Measurements from ENCODE around the gene AGBL2. TPM values are rescaled to one million over a fixed set of nuclear protein-coding genes. Genes with fewer than 3 reads are reported as not detected.
"Not testable (repeated sequence)": the region's sequence is repeated elsewhere in the genome, so short reads cannot be mapped to it uniquely, and the experiment has no call there.

AGBL2 gene
- total RNA-seq, 4 donors from 2014 or later: 0.29 to 0.89 TPM; not detected in 2

- no peaks in the 10 kb centered on the region for H3K4me1 ChIP-seq
- H3K27me3 ChIP-seq: no peaks in the 10 kb centered on the region
- TF ChIP-seq EP300 (IDR thresholded peaks at IDR 0.05): no peak
- TF ChIP-seq, protein P1, sequence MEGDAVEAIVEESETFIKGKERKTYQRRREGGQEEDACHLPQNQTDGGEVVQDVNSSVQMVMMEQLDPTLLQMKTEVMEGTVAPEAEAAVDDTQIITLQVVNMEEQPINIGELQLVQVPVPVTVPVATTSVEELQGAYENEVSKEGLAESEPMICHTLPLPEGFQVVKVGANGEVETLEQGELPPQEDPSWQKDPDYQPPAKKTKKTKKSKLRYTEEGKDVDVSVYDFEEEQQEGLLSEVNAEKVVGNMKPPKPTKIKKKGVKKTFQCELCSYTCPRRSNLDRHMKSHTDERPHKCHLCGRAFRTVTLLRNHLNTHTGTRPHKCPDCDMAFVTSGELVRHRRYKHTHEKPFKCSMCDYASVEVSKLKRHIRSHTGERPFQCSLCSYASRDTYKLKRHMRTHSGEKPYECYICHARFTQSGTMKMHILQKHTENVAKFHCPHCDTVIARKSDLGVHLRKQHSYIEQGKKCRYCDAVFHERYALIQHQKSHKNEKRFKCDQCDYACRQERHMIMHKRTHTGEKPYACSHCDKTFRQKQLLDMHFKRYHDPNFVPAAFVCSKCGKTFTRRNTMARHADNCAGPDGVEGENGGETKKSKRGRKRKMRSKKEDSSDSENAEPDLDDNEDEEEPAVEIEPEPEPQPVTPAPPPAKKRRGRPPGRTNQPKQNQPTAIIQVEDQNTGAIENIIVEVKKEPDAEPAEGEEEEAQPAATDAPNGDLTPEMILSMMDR (IDR thresholded peaks at IDR 0.05): no peak
- no peaks in the 10 kb centered on the region for H3K36me3 ChIP-seq
- no peaks in the 10 kb centered on the region for H3K9me3 ChIP-seq
- DNase-seq (ENCODE audit: low spot score in 2 of 2): no peak
- no peak overlapping the region for H3K4me3 ChIP-seq
- WGBS: 91% methylated on average over 5 of the region's 6 CpGs
- H3K27ac ChIP-seq: no peak overlapping the region
These were observed 45.3 kb downstream of the AGBL2 start for GRCh38 chr11:47669856-47670255.

- DNase-seq (ENCODE audit: low spot score in 2 of 2): no peak
- H3K4me3 ChIP-seq: no peak overlapping the region
- H3K36me3 ChIP-seq: no peaks in the 10 kb centered on the region
- TF ChIP-seq POLR2AphosphoS5 (IDR thresholded peaks at IDR 0.05) (no peak), EP300 (IDR thresholded peaks at IDR 0.05) (no peak), POLR2A (IDR thresholded peaks at IDR 0.05) (no peak)
- TF ChIP-seq, protein P1 (IDR thresholded peaks at IDR 0.05): no peak
- H3K9me3 ChIP-seq: no peaks in the 10 kb centered on the region
- no peak overlapping the region for H3K27ac ChIP-seq
- H3K27me3 ChIP-seq: no peaks in the 10 kb centered on the region
- H3K4me1 ChIP-seq: no peaks in the 10 kb centered on the region
These were observed 46.5 kb downstream of the AGBL2 start for GRCh38 chr11:47668665-47669064.

GRCh38 chr11:47667555-47667954 lies 47.6 kb downstream of the AGBL2 start:
- no peaks in the 10 kb centered on the region for H3K9me3 ChIP-seq
- H3K4me3 ChIP-seq: no peak overlapping the region
- no peaks in the 10 kb centered on the region for H3K36me3 ChIP-seq
- H3K4me1 ChIP-seq: no peaks in the 10 kb centered on the region
- TF ChIP-seq, protein P1 (IDR thresholded peaks at IDR 0.05): no peak
- TF ChIP-seq POLR2AphosphoS5 (IDR thresholded peaks at IDR 0.05) (no peak), POLR2A (IDR thresholded peaks at IDR 0.05) (no peak), EP300 (IDR thresholded peaks at IDR 0.05) (no peak)
- no peaks in the 10 kb centered on the region for H3K27me3 ChIP-seq
- 84% methylated on average over 2 of the region's 2 CpGs for WGBS
- no peak overlapping the region for H3K27ac ChIP-seq
- no peak for DNase-seq (ENCODE audit: low spot score in 2 of 2)

- 79% methylated on average over 4 of the region's 4 CpGs for WGBS
- Histone ChIP-seq H3K9me3 (no peaks in the 10 kb centered on the region), H3K27ac (no peak overlapping the region), H3K36me3 (no peaks in the 10 kb centered on the region), H3K27me3 (no peaks in the 10 kb centered on the region), H3K4me3 (no peak overlapping the region), H3K4me1 (no peaks in the 10 kb centered on the region)
- DNase-seq (ENCODE audit: low spot score in 2 of 2): no peak
- TF ChIP-seq, protein P1 (IDR thresholded peaks at IDR 0.05): no peak
- no peak for TF ChIP-seq EP300 (IDR thresholded peaks at IDR 0.05)
- no peak for TF ChIP-seq POLR2A (IDR thresholded peaks at IDR 0.05)
- no peak for TF ChIP-seq POLR2AphosphoS5 (IDR thresholded peaks at IDR 0.05)
These were observed 48.0 kb downstream of the AGBL2 start for GRCh38 chr11:47667135-47667534.

DNA sequence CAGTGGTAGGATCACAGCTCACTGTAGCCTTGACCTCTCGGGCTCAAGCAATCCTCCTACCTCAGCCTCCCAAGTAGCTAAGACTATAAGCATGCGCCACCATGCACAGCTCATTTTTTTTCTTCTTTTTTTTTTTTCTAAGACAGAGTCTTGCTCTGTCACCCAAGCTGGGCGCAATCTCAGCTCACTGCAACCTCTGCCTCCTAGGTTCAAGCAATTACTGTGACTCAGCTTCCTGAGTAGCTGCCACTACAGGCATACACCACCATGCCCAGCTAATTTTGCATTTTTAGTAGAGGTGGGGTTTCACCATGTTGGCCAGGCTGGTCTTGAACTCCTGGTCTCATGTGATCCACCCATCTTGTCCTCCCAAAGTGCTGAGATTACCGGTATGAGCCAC lies 50.2 kb downstream of the AGBL2 start:
- H3K27ac ChIP-seq; H3K36me3 ChIP-seq; H3K4me3 ChIP-seq; H3K27me3 ChIP-seq; H3K4me1 ChIP-seq; H3K9me3 ChIP-seq; DNase-seq (ENCODE audit: low spot score in 2 of 2): not testable (repeated sequence)
- WGBS: 89% methylated on average over 4 of the region's 4 CpGs

DNA sequence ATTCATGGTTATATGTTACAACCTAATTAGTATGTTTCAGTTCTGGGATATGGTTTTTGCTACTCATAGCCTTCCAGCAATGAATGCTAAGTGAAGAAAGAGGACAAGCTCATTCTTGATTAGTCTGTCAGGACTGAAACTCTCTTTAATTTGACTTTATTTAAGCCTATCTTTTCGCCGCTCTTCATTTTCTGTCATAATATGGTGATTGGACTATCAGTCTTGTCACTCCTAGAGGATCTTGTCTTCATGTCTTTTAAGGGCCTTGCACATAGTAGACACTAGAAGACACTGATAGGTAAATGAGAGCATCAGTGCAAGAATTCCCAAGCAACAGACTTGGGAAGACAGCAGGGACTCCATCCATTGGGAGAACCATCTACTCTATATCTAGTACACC lies 53.9 kb downstream of the AGBL2 start:
- Histone ChIP-seq H3K36me3 (no peaks in the 10 kb centered on the region), H3K9me3 (no peaks in the 10 kb centered on the region), H3K4me3 (no peak overlapping the region), H3K27ac (no peak overlapping the region), H3K27me3 (no peaks in the 10 kb centered on the region), H3K4me1 (no peaks in the 10 kb centered on the region)
- TF ChIP-seq, protein P1 (IDR thresholded peaks at IDR 0.05): no peak
- TF ChIP-seq POLR2AphosphoS5 (IDR thresholded peaks at IDR 0.05): no peak
- no peak for TF ChIP-seq EP300 (IDR thresholded peaks at IDR 0.05)
- TF ChIP-seq POLR2A (IDR thresholded peaks at IDR 0.05): no peak
- WGBS: 97% methylated on average over 2 of the region's 2 CpGs
- no peak for DNase-seq (ENCODE audit: low spot score in 2 of 2)

All from suprapubic skin (tissue), 4 donors.